Activated CD8-positive, alpha-beta memory T cell treated with anti-CD3 and anti-CD28 coated beads for 4 hours (primary cell): Measurements from ENCODE around the gene METTL1.

ENCODE experiments used
- DNase-seq, 2 donors: peaks; one replicate each; pipeline ENCODE4 v3.0.0-alpha.2; 2020; ENCODE audit warnings: low read depth in 2 of 2

METTL1 gene

GRCh38 chr12:57769594-57769993 is 2.3 kb downstream of the METTL1 start:
- no peak for DNase-seq

- no peak for DNase-seq
These were observed 4.0 kb downstream of the METTL1 start for GRCh38 chr12:57767876-57768275.

- no peak for DNase-seq
These were observed 4.6 kb downstream of the METTL1 start for GRCh38 chr12:57767305-57767698.

GRCh38 chr12:57766464-57767304 is 5.2 kb downstream of the METTL1 start, which contains the start of gene CYP27B1:
Gene CYP27B1, minus strand, starts transcription at chr12:57767078. Its CDS starts 37 bp downstream, at chr12:57767041.
- DNase-seq: no peak

GRCh38 chr12:57765698-57766463 is 6.0 kb downstream of the METTL1 start:
- no peak for DNase-seq

- DNase-seq: no peak
These were observed 6.8 kb downstream of the METTL1 start for GRCh38 chr12:57765003-57765697.

GRCh38 chr12:57764662-57765002 is 7.3 kb downstream of the METTL1 start:
- DNase-seq: no peak

GRCh38 chr12:57763881-57764661 is 7.8 kb downstream of the METTL1 start:
- DNase-seq: no peak

- no peak for DNase-seq
These were observed 9.4 kb downstream of the METTL1 start for GRCh38 chr12:57762463-57762862.

GRCh38 chr12:57761391-57761998 is 10.4 kb downstream of the METTL1 start:
- DNase-seq: no peak

GRCh38 chr12:57760347-57760982 is 11.4 kb downstream of the METTL1 start:
- DNase-seq: no peak

GRCh38 chr12:57759360-57759980 is 12.4 kb downstream of the METTL1 start:
- DNase-seq: no peak

- DNase-seq: no peak
These were observed 13.1 kb downstream of the METTL1 start for GRCh38 chr12:57758552-57759359.

GRCh38 chr12:57757771-57758170 is 14.1 kb downstream of the METTL1 start:
- DNase-seq: no peak

- DNase-seq: peak in 1 of 2 donors; percentile 48
These were observed 15.2 kb downstream of the METTL1 start for GRCh38 chr12:57756406-57757341.

GRCh38 chr12:57755454-57756372 is 16.2 kb downstream of the METTL1 start:
- DNase-seq: no peak

- no peak for DNase-seq
These were observed 16.8 kb downstream of the METTL1 start for GRCh38 chr12:57755194-57755453.
